ENCODE data around the gene RCSD1.

DNA sequence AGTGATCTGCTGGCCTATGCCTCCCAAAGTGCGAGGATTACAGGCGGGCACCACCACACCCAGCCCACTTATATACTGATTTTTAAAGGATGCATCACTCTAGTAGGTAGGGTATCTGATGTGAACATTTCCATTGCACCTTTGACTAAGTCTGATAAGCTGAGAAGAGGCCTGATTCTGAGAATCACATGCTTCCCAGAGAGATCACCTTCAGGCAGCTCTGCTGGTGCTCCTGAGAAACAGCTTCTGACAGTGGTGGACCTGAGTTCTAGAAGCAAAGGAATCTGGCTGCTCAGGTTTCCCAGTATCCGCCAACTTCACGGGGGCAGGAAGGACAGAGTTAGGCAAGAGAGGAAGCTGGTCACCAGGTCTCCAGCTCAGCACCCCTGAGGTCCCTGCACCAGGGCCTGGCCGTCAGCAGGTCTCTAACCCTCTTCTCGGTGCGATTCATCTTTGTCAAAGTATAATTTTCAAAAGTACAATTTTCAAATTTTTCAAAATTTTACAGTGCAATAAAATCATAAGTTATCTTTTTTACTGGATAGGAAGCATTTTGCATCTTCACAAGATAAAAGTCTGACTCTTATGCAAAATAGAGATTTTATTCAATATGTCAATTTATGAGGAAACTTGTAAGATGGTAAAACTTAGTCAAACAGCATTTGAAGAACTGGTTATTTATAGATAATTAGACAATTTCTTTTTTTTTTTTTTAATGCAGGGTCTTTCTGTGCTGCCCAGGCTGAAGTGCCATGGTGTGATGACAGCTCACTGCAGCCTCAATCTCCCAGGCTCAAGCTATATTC lies 65.9 kb downstream of the RCSD1 start:
- TF ChIP-seq, protein P1, sequence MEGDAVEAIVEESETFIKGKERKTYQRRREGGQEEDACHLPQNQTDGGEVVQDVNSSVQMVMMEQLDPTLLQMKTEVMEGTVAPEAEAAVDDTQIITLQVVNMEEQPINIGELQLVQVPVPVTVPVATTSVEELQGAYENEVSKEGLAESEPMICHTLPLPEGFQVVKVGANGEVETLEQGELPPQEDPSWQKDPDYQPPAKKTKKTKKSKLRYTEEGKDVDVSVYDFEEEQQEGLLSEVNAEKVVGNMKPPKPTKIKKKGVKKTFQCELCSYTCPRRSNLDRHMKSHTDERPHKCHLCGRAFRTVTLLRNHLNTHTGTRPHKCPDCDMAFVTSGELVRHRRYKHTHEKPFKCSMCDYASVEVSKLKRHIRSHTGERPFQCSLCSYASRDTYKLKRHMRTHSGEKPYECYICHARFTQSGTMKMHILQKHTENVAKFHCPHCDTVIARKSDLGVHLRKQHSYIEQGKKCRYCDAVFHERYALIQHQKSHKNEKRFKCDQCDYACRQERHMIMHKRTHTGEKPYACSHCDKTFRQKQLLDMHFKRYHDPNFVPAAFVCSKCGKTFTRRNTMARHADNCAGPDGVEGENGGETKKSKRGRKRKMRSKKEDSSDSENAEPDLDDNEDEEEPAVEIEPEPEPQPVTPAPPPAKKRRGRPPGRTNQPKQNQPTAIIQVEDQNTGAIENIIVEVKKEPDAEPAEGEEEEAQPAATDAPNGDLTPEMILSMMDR (conservative IDR thresholded peaks at IDR 0.05; ENCODE audit: low read length): no peak
- TF ChIP-seq EZH2phosphoT487 (IDR thresholded peaks at IDR 0.05; ENCODE audit: borderline replicate concordance): no peak
